GM18502 (cell line): ENCODE results near the gene CBLN3.
"Not testable (repeated sequence)": the region's sequence is repeated elsewhere in the genome, so short reads cannot be mapped to it uniquely, and the experiment has no call there.

Experiments used
- ATAC-seq: cut with Tn5 transposase; IDR thresholded peaks from one replicate; pipeline ENCODE4 v1.9.1; 2021; ENCODE audit warnings: mild to moderate bottlenecking; ENCODE audit not compliant: unreplicated experiment, poor library complexity

CBLN3 gene

DNA sequence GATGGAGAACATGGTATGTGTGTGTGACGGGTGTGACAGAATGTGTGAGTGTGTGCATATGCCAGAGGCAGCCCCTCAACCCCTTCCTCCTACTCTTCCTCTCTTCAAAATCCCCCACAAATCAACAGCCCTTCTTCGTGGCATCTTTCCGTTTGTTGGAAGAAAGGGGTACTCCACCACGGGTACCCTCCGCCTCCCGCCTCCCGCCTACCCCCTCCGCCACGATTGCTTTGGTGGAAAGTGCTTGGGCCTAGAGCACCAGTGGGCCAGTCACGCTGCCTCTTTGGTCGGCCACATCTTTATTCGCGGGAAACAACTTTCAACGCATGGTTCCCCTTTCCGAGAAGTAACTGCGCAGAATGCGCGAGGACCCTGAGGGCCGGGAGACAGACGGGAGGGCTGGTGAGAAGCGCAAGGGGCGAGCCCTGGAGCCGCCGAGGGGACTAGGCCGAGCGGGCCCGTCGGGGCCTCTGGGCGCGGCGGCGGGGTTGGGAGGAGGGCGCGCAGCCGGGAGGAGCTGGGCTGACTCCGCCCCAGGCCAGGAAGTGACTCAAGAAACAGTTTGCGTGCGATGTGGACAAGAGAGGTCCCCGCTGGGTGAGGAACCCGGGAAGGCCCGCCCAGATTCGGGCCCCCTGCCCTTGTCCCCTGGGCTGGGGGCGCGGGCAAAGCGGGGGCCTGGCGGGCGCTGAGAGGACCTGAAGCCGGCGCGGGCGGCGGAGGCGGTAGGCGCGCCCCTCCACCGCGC is at the start of gene CBLN3, which contains the start of gene KHNYN:
Gene CBLN3 (minus strand): TSS at position 274 of the 748 bp plus-strand sequence. CDS start 614 bp downstream, outside the sequence.
Gene KHNYN (plus strand): TSS at position 560 of the 748 bp plus-strand sequence. CDS start 777 bp downstream, outside the sequence.
- ATAC-seq, result peak; percentile 86

DNA sequence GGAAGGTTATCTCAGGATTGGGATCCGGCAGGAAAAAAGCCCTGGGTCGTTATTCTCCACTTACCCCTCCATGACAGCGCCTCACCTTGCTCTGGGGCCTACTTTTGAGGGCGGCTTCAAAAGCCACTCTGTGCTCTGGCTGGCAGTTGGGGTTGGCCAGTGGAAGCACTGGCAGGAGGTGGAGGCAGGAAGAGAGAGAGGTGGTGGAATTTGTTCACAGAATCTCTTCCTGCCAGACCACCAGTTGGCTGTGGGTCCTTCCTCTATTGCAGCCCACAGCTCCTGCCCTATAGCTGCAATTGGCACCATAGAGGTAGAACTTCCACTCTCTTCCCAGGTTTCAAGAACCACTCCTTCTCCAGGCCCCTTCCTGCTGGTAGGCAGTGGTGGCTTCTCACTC is 45.8 kb upstream of the CBLN3 start:
- no peak for ATAC-seq

DNA sequence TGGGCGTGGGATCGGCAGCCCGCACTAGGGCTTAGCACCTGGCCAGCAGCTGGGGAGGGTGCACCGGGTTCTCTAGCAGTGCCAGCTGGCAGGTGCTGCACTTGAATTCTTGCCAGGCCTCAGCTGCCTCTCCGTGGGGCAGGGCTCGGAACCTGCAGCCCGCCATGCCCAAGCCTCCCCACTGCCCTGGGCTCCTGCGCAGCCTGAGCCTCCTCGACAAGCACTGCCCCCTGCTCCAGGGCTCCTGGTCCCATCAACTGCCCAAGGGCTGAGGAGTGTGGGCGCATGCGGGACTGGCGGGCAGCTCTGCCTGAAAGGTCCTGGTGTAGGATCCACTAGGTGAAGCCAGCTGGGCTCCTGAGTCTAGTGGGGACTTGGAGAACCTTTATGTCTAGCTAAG is 43.7 kb upstream of the CBLN3 start:
- no peak for ATAC-seq

DNA sequence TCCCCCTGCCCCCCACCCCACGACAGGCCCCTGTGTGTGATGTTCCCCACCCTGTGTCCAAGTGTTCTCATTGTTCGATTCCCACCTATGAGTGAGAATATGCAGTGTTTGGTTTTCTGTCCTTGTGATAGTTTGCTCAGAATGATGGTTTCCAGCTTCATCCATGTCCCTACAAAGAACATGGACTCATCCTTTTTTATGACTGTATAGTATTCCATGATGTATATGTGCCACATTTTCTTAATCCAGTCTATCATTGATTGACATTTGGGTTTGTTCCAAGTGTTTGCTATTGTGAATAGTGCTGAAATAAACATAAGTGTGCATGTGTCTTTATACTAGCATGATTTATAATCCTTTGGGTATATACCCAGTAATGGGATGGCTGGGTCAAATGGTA is 41.0 kb upstream of the CBLN3 start:
- ATAC-seq, result not testable (repeated sequence)

DNA sequence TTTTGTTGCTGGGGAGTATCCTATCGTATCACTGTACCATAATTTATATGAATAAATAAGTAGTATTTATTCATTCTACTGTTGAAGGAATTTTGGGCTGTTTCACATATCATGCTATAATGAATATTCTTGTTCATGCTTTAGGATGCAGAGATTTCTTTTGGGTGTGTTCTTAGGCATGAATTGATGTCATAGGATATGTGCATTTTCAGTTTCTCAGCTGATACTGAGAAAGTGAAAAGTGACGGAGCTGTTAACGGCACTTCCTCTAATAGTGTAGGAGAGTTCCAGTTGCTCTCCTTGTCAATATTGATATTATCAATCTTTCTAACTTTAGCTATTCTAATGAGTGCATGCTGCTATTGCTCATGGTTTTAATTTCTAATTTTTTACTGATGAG is 36.3 kb upstream of the CBLN3 start:
- no peak for ATAC-seq

DNA sequence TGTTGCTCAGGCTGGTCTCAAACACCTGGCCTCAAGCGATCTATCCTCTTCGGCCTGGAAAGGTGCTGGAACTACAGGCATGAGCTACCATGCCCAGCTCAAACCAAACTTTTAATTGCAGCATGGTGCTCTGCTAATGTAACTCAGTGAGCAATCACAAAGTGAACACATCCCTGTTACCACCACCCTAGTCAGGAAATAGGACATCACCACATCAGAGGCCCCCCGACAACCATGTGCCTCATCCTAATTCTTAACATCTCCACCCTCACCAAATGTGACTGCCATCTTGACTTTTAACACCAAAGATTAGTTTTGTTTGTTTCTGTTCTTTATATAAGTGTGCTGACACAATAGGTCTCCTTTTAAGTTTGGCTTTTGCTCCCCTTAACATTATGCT is 35.9 kb upstream of the CBLN3 start:
- ATAC-seq, result no peak

DNA sequence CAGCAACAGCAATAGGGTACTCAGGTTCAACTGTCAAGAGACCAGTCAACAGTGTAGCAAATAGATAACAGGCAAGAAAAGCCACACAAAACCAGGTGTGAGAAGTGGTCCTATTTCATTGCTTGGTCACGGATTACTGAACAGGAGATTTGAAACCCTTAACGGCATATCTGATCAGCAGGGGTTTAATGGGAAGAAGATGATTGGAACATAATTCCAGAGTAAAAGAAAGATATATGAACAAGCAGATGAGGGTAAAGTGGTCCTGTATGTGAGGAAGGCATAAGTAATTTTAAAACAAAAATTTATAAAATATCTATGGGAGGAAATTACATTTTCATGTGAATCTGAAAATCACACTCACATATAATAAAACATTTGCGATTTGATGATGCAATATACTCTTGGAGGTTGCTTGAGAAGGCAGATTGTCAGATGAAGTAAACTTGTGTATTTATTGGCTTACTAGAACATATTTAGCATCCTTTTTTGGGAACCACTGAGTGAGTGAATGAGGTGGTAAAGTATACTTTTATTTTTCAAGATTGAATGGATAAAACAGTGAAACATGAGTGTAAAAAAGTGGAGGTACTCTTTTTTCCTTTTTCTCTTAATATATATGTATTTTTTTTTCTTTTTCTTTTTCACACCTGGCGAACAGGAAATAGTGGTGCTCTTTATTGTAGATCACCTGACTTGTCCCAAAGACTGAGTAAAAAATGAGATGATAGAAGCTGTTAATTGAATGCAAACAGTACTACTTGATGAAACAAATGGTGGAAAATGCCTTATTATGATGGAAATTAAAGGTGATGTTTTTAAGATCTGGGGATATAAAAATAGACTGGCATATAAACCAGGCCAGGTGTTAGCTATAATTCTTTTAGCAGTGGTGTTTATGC is 34.7 kb upstream of the CBLN3 start:
- ATAC-seq, result no peak

DNA sequence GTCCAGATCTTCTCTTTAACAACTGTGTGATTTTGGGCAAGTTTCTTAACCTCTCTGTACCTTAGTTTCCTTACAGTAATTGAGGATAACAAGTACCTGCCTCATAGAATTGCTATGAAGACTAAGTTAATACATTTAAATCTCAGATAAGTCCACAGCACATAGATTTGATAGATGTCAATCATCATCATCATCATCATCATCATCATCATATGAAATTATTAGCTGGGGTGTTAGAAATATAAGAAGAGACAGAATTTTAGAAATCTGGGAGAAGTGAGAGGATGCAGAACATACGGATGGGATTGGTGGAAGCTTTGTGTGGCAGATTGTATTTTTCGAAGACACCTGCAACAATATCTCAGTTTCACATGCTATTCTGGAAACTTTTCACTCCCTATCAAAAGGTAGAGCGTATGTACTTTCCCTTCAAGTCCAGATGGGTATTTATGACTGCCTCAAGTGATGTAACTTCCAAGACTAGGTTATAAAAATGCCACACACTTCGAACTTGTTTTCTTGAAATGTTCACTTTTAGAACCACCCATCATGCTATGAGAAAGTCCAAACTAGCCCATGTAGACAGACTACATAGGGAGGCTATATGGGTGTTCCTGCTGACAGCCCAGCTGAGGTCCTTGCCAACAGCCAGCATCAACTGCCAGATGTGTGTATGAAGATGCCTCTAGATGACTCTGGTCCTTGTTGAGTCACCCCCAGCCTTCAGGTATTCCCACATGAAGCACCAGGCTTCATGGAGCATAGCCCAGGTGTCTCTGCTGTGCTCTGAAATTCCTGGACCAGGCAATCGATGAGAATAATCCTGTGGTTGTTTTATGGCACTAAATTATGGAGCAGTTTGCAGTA is 33.8 kb upstream of the CBLN3 start:
- ATAC-seq, result no peak

DNA sequence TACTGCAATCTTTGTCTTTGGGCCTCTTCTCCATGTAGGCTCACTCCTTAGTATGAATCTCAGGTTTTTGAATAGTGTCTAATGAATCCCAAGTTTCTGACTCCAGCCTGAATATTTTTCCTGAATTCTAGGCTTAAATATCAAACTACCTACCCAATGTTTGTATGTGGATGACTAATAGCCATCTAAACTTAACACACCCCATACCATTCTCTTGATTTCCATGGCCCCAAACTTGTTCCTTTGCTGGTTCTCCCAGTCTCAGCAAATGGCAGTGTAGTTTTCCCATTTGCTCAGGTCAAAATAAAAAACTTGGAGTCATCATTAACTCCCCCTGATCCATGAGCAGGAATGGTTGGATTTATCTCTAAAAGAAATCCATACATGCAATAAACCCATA is 31.9 kb upstream of the CBLN3 start:
- no peak for ATAC-seq

DNA sequence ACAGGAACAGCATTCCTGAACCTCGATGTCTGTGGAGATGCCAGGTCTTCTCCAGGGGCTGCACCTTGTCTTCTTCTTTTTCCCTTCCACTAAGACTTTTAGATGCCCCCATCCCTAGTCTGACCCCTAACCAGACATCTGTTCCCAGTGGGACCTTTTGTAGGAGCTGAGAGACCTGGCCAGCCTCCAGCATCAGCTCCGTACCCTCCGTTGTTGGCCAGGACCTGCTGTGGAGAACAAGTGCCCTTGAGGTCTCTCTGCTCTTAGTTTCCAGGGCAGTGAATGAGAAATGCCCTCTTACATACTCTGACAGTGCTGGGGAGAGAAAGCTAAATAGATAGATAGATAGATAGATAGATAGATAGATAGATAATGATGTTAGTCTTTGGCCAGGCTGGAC is 29.9 kb upstream of the CBLN3 start:
- ATAC-seq, result no peak

DNA sequence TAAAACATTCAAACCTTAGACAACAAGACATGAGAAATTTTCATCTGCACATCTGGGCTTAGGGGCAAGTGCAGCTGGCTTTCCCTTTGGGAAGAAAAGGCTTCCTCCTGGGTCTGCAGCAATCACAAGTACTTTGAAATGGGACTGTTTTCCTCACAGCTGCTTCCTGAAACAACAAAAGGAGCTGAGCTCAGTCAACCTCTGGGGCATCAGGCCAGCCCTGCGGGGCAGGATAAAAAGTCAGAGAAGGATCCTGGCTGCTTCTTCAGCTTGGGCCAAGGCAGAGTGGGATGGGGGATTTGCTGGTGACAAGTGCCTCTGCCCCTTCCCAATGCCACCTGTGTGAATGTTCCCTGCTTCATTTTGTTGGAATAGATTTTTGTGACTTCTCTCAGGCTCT is 29.3 kb upstream of the CBLN3 start:
- ATAC-seq, result no peak

DNA sequence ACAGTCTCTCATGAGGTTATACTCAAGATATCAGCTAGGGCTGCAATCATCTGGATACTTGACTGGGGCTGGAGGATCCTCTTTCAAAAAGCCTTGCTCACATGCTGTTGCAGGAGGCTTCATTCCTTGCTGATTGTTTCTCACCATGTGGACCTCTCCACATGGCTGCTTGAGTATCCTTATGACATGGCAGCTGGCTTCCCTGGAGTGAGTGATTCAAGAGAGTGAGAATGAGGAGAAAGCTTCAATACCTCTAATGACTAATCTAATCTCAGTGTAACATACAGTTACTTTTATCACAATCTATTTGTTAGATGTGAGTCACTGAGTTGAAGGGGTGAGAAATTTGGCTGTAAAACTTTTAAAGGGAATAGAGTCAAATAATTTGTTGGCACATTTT is 27.5 kb upstream of the CBLN3 start:
- ATAC-seq, result no peak

DNA sequence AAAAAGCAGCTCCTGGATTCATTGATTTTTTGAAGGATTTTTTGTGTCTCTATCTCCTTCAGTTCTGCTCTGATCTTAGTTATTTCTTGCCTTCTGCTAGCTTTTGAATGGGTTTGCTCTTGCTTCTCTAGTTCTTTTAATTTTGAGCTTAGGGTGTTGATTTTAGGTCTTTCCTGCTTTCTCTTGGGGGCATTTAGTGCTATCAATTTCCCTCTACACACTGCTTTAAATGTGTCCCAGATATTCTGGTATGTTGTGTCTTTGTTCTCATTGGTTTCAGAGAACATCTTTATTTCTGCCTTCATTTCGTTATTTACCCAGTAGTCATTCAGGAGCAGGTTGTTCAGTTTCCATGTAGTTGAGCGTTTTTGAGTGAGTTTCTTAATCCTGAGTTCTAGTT is 21.4 kb upstream of the CBLN3 start:
- ATAC-seq, result not testable (repeated sequence)

DNA sequence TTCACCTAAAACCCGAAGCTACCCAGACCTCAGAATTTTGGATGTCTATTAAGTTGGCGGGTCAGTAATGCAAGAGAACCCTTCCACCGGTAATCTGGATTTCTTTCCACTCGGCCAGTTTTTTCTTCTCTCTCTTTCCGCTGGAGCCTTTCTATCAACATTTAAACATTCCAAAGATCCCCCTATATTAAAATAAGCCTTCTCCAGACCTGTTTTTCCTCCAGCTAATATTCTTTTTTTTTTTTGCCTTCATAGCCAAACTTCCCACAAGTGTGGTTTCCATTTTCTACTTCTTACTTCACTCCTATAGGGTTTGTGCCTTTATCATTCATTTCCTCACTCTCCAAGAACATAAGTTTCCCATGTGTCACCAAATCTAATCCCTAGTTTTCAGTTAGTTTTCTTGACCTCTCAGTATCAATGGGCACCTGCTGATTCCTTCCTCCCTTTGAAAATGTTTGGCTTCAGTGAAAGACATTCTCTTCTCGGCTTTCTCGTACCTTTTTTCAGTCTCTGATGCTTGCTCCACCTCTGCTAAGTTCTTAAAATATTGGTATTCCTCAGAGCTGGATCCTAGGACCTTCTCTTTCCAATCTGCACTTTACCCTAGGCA is 13.7 kb upstream of the CBLN3 start:
- ATAC-seq, result no peak

DNA sequence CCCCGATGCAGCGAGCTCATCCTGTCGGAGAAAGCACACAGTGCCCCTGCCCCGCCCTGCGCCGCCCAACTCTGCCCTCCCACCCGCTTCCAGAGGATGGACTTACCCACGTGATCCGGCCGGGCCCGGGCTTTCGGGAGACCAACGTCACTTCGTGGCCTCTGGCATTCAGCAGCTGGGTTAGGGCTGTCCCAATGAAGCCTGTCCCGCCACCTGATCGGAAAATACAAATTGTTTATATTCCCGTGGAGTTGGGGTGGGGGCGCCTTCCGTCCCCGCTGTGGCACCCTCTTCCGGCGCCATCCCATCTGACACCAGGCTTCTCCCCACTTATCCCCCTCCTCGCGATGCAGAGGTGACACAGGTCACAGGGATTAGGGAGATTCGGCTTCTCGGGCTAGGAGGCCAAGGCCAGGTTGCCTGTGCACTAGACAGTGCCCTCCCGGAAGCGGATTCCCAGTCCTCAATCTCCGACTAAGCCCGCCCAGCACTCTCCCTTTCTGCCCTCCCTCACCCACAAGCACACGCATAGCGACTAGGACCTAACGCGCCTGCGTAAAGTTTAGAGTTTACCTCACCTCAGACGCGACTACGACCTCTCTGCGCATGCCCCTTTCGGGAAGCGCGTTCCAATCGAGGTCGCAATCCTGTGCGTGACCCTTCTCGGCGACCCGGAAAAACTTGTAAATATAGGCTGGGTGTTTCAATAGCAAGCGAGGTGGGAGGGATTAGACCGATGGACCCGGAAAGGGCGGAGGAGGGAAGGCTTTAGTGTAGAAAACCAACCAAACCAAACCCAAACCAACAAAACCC is 13.0 kb upstream of the CBLN3 start, which contains the start of gene SDR39U1:
Gene SDR39U1 (minus strand): TSS at position 537 of the 813 bp plus-strand sequence. CDS start 7 bp downstream, at position 530.
- peak; percentile 90 for ATAC-seq

DNA sequence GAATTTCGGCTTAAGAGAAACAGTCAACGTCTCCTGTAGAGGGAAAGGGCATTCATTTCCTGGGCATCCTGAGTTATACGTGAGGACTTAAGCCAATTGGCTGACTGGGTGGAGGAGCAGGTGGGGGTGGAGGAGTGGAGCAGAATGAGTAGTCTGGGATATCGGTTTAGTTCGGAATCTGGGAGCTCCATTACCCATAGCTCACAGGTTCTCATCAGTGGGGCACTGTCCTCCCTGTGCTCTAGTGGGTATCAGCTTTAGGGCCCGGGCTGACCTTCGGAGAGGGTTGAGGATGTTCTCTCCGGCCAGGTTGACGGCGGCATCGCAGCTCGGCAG is 12.4 kb upstream of the CBLN3 start:
- no peak for ATAC-seq

DNA sequence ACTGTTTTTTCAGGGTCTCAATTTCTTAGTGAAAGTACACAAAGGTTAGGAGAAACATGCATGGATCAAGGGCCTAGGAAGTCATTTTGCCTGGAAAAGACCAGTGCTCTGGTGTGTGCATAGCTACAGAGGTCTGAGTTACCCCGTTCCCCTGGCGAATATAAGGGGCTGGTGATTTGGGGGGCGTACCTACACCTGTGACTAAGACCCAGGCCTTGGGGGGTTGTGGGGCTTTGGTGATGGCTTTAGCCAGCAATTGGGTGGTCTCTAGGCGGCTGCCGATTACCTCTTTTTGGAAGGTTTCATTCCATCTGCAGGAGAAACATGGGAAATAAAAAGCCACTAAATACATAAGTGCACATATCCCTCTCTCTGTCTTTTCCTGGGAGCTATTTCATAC is 12.0 kb upstream of the CBLN3 start:
- no peak for ATAC-seq

DNA sequence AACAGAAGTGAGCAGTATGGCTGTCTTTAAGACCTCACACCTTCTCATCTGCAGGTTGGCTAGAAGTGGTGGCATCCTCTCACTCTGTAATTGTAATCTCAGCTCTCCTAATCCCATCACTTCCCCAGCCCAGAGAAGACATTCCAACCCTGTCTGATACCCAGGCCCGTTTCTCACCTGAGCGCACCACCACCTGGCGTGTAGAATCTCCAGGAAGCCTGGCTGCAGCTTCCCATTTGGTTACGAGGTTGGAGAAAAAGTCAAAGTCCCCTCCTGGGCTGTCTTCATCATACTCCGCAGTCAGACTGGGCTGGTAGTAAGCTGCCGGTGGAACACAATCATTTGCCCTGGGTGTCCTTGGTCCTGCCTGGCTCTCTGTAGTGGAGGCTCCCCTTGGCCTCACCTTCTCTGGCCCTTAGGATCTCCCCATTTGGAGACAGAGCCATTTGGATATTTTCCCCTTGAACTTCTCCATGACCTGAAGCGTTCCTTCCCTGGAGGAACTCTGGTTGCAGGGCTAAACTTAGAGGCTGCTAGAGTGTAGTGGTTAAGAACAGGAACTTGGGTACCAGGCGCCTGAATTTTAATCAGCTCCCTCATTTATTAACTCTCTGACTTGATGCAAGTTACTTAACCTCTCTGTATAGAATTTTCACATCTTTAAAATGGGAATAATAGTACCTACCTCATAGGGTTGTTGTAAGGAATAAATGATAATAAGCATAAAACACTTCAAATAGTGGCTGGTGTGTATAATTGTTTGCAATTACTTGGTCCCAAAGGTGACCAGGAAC is 11.3 kb upstream of the CBLN3 start:
- ATAC-seq, result no peak
